Activated CD8-positive, alpha-beta memory T cell treated with anti-CD3 and anti-CD28 coated beads for 24 hours (primary cell): ENCODE data around the gene KIF16B.

Experiments used
- DNase-seq: peaks from one replicate; pipeline ENCODE4 v3.0.0-alpha.2; 2020

The KIF16B gene

DNA sequence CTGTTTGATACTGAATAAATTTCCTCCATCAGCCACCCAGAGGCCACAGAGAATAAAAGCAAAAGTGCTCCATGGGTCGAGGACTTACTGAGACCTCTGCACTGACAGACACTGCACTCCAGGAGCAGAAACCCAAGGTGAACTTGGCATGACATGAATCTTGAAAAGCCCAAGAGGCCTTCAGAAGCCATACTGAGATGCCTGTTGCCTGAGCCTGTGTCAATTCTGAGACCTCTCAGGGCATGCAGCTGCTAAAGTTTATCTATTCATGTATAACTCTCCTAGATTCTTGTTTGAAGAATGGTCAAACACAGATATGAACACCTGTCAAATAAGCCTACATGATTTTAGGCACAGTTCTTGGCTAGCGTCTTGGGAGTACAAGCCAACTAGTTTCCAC lies 145.7 kb downstream of the KIF16B start:
- DNase-seq, result no peak

DNA sequence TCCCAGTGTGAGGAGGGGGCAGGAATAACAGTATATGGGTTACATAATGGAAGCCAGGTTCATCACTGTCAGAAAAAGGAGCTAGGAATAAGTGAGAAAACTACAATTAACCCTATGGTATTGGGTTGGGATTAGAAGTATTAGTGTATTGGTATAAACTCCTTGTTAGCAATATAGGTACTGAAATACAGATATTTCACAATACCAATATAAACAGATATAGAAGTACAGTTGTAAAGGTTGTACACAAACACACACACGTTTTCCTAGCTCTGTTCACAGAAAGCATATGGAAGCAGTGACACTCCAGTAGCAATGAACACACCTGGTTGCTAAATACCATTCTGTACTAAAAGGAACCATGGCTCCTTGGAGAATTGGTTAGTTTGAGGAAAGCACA lies 148.5 kb downstream of the KIF16B start:
- DNase-seq, result no peak

DNA sequence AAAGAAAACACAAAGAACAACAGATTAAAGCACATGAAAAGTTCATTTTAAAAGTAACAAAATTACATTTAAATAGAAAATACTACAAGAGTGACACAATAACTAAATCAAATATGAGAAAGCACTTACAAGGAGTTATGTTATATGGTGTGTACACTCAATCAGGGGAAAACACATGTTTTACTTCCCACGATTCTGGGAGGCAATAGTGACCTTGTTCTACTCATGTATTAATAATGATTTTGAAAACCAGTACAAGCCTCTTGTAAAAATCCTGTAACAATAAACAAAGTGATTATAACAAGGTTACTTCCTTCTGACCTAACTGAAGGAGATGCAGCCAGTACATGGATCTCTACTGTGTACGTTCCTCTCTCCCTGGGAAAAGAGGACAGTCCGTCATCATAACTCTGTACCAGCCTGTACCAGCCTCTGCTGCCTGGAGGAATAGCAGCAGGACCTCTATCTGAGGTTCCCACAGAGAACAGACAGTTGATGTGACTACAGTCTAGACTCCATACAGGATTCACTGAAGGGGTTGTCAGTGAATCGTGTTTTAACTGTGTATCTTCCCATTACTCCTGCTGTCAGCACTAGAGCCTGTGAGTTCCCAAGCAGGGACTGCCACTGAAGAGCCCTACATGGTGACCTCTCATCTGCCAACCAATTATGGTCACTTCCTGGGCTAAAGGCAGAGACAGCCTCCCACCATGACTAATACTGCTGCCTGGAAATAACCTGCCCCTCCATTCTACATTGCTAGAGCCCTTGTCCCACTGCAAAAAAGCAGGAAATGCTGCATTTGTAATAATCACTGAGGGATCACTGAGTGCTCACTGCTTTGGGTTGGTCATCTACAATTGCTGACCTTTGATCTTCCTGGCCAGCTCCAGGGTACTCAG lies 149.7 kb downstream of the KIF16B start:
- no peak for DNase-seq

DNA sequence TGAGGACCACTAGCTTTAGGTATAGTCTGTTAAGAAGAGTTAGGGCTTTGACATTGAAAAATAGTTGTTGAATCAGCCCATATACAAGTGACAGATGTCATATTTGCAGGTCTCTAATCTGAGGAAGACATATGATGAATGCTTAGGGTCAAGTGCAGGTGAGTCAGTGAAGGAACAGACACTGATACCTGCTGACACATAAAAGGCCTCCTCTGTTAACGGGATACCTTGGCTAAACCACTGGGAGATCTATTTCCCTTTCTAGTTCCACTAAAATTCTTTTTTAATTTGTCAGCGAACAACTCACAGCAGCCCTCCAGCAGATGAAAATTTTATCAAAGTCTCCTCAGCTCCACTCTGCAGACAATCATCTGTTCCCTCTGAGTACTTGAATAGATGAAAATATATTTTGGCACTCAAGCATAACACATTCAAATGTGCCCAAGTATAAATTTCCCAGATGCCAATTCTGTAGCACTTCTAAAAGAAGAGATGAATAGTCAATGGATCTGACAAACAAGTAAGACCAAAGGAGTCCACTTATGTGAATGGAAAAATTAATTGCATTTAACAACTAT lies 154.0 kb downstream of the KIF16B start:
- no peak for DNase-seq

DNA sequence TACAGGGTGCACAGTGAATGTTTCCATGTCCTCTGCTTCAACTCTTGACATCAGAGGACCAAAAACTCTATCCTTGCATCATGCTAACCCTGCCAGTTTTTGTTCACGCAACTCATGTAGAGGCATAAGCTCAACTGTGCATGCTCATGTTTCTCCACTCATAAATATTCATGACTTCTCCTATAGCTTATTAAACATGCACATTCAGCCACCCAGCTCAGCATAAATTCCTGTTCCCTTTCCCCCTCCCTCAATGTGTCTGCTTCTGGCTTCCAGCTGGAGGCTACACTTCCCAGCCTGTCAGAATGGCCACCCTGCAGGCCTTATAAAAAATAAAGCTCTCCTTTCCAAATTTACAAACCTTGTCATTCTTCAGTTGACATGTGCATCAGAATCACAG lies 154.6 kb downstream of the KIF16B start:
- no peak for DNase-seq

DNA sequence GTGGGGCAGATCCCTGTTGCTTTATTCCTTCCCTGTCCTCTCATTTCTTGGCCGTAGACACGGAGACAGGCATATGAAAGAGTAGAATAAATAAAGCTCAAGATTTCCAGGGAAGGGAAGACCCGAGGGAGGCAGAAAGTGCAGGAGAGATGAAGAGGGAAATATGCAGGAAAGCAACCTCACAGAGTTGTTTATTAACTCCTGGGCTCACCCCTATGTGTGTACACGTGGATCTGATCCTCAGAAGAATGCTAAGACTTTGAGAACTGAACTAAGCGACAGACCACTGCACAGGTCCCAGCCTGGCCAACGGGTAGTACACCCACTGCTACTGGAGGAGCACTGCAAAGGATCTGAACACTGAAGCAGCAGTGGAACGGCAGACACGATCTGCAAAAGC lies 156.2 kb downstream of the KIF16B start:
- DNase-seq, result no peak

DNA sequence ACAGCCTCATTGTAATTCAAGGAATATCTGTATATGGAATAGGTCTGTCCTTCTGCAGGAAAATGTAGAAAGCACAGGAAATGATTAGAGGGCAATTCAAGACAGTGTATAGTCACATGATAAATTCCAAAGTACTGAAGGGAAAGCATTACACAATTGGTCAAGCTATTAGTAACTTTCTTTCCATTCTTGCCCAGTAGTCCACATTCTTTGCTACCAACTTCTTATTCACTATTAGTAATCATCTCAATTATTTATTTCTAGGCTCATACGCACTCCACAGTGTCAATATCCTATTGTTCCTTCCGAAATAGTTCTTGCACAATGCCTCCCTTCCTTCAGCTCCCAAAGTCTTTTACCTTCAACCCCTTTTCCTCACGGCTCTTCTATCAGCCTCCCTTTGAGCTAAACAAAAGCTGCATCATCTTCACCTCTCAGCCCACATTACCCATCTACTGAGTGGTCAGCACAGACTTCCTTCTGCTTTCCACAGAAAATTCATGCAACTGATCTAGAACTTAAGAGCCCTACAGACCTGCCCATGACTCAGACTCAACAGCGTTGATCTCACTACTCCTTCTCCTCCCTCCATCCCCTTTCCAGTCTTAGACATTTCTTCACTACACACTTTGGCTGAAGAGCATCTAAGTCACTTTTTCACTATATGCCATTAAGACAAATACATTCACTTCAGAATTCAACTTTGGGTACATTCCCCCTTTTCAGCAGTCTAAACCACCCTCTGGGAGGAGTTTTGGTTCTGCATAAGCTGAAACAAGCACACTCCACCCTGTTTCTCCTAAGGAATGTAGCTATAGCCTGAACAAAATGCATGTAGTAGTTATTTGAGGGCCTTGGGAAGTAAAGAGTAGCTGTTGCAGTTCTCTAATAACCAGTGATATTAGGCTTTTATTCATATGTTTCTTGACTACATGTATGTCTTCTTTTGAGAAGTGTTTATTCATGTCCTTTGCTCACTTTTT lies 157.9 kb downstream of the KIF16B start:
- DNase-seq, result no peak

DNA sequence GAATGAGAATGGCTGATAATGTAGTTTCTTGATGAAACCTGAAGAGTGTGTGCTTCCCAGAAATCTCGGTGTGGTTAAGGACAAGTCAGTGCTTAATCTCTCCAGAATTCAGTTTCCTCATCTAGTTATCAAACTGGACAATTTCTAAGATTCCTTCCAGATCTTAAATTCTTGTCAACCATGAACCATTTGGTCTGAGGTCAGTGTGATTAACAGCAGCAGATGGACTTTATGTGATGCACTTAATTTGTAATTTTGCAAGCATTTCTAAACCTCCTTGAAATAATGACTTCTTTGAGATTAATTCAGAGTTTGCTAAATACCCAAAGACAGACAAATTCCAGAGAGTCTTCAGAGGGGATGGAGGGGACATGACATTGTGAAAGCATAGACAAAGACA lies 160.3 kb downstream of the KIF16B start:
- DNase-seq, result no peak

DNA sequence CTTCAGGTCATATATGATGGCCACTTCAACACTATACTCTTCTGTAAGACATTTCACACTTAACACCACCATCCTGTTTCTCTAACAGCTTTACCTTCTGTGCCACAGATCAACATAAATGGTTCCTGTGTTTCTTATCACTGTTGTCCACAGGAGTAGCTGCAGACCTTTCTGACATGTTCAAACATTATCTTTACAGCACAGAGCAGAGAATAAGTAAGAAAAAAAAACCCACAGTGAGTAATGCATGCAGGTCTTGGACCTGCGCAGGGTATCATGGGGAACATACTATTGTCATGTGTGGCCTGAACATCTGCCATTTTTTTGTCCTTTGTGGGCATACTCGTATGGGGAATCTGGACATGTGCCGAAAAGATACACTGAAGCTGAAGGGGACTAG lies 161.9 kb downstream of the KIF16B start:
- no peak for DNase-seq

DNA sequence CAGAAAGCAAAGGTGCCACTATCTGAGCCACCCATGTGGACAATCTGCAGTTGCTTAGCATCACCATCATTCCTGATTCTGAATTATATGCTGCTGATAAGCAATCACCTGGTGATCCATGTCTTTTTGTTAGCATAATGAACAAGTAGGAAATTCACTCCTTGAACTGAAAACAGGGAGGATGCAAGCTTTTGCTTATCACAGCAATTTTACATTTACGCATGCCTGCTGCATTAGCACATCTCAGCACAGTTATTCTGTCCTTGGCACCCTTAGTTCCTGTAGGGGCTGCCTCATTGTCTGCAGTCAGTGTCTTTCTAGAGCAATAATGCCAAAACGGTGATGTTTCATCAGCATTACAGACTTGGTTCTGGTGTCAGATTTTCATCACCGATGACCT lies 162.6 kb downstream of the KIF16B start:
- DNase-seq, result no peak

DNA sequence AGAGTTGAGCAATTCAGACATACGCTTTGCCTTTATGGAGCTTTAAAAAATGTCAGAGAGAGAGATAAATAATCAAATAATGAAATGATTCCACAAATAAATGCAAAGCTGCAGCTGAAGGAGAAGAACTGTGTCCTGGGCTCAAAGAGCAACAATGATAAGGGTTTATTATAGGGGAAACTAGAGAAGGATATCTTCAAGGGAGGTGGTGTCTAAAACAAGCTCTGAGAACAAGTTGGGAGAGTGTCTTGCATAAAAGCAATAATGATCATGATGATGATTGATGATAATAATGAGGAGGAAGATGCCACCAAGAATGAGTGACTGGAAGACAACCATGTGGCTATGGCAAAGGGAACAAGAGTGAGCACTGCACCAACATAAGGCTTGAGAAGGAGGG lies 164.3 kb downstream of the KIF16B start:
- no peak for DNase-seq

DNA sequence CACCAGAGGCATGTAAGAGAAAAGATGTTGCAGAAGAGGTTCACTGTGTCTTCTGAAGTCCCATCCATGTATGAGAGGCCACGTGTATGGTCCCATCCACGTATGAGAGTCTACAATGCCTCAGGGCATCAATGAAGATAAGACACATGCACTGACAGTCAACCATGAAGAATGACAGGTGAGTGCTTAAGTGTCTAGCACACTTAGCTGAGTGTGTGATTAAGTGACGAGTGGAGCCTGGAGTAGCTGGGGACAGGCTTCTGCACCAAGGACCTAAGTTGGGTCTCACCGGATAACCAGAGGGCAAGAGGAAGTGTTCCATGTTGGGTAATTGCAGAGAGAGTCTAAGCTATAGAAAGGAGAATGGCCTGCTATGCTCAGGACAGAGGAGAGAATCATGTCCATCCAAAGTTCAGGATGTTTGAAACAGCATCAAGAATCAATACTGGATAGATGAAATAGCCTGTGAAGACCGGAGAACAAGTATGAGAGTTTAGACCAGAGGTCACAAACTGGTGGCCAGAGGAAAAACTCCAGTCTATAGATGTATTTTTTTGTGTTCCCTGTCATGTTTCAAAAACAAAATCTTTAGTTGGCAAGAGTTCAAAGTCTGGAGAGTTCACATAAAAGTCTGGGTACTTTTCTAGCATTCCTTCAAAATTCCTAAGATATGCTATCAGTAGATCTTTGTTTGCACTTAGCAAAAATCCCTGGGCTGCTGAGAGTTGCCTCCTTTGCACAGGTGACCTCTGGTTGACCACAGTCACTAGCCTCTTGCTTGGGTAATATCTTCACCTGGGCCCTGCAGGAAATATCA lies 165.8 kb downstream of the KIF16B start:
- no peak for DNase-seq

DNA sequence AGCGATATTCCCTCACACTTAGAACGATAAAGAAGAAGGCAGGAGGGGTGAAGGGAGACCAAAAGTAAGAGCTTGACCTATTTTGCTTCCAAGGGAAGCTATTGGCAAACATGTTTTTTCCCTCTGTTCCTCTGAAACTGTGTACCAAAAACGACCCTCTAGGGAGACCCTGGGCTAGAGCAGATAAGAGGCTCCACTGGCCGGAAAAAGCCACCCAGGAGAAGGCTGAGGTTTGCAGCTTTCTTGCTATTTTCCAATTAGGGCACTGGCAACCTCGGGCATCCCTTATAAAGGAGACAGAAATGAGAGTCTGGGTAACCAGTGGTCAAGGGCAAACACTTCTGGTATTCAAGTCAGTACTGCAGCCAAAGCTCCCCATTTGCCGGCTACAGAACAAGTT lies 168.0 kb downstream of the KIF16B start:
- no peak for DNase-seq

DNA sequence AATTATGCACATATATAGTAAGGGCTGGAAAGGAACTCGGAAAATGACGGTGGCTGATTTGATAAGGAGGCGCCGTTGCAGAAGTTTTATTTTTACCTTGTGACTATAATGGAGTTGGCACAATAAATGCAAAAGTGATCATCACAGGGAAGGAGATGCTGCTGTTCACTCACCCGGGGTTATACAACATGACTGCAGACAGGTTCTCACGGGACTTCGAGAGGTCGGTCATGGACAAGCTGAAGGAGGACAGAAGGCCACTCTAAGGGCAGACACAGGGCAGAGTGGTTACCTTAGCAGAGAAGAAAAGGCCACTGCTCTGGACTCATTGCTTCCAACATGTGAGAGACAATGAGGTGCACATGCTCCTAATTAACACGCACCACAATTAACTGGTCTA lies 168.6 kb downstream of the KIF16B start:
- no peak for DNase-seq

DNA sequence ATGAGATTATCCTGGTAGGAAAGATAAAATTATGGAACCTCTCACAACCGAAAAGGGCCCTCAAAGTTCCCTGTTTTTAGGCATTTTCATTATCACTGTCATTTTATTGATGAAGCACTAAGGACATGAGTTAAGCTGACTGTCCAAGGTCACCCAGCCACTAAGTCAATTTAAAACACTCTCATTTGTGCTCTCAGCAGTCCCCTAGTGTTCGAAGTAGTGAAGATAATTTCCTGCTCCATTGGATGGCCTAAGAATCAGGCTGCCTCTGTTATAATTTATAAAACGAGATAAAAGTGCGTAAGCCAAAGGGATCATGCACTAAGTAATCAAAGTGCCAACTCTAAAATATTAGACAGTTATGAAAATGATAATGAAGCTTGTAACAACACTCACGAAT lies 169.1 kb downstream of the KIF16B start:
- DNase-seq, result no peak

DNA sequence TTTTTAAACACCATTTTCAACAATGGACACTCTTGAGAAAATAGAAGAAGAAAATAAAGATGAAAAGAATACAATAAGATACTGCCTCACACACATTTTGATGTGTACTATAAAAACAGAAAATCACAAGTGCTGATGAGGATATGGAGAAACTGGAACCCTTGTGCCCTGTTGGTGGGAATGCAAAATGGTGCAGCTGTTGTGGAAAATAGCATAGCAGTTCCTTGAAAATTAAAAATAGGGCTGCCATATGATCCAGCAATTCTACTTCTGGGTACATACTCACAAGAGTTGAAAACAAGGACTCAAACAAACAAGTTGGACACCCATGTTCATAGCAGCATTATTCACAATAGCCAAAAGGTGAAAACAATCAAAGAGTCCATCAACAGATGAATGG lies 173.0 kb downstream of the KIF16B start:
- no peak for DNase-seq

DNA sequence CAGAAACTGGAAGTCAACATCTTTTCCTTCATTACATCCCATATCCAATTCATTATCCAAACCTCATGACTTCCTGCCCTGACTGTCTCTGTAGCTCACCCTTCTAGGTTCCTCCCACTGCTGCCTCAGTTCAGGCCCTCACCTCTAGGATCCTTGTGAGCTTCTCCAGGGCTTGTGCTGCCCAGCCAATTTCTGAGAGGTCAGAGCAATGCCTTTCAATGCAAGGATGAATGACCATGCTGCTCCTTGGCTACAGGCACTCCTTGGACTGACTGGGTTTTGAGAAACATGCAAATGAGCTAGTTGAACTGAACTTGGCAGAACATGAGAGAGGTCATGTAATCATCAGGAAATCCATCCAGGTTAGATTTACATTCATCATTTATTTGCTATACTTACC lies 173.4 kb downstream of the KIF16B start:
- no peak for DNase-seq

DNA sequence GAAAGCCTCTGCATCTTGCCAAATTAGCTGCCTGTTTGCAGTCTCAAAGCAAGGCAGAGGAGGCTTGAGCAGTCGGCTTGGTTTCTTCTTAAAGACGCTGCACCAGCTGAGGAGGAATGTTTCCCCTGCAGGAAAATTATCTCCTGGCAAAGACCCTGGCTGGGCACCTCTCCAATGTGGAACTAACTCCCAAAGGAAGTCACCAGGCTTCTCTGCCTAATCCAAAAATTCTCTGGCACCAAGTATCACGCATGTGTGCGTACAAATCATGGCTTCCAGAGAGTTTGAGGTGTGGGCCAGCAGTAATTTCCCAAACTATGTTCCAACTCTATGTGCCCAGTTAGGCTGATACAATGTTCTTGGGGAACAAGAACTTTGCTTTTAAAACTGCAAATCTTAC lies 176.2 kb downstream of the KIF16B start:
- DNase-seq, result no peak

DNA sequence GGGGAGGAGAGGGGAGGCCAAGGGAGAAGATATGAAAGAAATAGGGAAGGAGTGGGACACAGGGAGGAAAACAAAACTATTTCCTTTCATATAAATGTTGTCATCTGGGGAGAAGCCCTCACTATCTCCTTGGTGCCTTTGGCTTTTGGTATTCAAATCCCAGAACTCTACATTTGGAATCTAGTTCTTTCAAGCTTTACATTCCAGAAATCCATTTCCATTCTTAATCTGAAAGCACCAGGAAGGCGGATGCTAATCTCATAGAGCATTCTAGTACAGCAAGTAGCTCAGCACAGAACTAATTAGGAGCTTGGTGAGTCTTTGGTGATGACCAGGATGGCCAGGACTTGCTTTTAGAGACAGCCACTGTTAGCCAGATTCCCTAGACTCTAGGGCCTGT lies 177.9 kb downstream of the KIF16B start:
- no peak for DNase-seq

DNA sequence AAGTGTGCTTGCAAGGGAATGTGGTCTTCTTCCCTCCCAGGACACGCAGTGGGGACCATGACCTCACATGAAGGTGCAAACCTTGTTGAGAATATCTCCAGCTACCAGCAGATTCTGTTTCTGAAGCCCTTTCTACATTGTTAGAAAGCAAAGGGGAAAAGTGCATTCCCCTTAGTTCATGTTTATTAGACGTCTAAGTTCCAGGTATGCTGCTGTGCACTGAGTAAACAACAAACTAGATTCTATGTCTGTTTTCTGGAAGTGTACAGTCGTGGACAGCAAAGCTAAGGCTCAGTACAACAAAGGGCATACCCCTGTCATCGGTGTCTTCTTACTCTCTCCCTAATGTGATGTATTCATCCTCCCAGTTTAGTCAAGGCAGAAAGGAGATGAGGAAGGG lies 178.5 kb downstream of the KIF16B start:
- no peak for DNase-seq

DNA sequence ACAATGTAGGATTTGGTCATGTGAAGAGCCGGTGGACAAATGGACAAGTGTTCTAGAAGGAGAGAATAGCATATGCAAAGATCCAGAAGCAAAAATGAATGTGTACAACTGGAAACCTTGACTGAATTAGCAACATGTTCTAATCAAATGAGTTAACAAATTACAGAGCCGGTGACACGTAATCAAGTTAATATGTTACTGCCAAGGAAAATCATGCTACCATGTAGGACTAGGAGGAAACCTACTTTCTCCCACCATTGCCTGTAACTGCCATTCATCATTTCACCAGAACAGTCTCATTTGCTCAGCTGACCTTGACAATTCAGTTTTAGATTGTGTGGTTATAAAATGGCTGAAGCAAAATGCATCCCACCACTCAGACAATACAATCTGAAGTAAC lies 179.4 kb downstream of the KIF16B start:
- no peak for DNase-seq

DNA sequence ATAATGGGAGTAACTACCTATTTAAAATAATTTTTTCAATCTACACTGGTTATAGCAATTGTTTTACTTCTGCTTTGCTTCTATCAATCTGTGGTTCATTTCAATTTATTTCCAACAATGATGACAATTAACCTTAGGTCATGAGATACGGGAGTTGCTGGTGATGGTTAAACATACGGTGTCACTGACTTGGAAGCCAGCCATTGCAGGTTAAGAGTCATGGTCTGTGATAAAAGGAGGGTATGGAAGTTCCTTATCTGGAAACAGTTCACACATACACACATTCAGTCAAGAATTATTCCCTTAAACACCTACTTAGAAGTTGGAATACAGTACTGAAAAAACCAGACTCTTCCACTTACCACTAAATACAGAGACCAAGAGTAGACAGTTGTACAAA lies 180.0 kb downstream of the KIF16B start:
- DNase-seq, result no peak

DNA sequence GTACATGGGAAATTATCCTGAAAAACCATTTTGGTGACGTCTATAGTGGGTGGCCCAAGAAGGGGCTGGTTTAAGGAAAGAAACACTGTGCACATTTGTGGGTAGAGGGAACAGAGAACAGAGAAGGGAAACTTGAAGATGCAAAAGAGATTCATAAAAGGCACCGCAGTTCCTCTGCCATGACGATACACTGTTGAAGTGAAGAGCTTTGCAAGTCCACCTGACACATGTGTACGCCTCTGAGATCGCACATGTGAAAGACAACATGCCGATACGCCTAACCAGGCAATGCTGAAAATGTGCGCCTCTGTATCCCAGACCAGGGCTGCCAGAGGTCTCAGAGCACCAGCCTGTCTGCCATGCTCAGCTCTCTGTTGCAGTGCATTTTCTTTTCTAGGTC lies 180.9 kb downstream of the KIF16B start:
- DNase-seq, result no peak
